HG02610 (cell line): ENCODE measurements around the gene CLCN7.
A peak's percentile ranks its signal among the peaks of the same experiment; 100 is the strongest.

Experiments
- ATAC-seq: cut with Tn5 transposase; IDR thresholded peaks from one replicate; pipeline ENCODE4 v1.9.1; 2021; ENCODE audit warnings: mild to moderate bottlenecking, moderate library complexity; ENCODE audit not compliant: unreplicated experiment

The CLCN7 gene

GRCh38 chr16:1503110-1503955, 28.5 kb upstream of the CLCN7 start:
- ATAC-seq: no peak

GRCh38 chr16:1502092-1503004, 27.5 kb upstream of the CLCN7 start:
- no peak for ATAC-seq

- ATAC-seq: no peak
Measured at GRCh38 chr16:1501630-1502029, 26.8 kb upstream of the CLCN7 start.

GRCh38 chr16:1500465-1501150, 25.8 kb upstream of the CLCN7 start:
- no peak for ATAC-seq

DNA sequence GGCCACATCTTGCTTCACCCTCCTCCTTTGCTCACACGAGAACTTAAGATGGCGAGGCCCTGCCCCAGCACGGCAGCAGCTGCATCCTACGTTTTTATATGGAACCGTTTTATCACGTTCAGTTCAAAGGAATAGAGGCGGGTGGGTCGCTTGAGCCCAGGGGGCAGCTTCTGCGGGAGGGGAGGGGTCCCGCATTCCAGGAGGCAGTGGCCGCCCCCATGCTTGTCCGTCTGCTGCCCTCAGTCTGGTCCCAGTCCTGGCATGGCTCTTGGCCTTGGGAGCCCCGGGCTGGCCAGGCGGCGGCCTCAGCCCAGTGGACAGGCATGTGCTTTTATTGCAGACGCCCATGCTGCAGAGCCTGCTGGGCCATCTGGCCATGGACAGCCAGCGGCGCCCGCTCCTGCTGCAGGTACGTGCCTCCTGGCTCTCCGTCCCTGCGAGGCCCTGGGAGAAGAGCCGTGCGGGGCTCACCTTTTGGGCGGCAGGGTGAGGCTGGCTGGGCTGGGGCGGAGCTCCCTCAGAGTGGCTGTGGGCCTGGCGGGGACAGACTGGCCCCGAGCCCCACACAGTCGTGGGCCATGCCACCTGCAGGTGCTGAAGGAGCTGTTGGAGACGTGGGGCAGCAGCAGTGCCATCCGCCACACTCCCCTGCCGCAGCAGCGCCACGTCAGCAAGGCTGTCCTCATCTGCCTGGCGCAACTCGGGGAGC, 25.1 kb upstream of the CLCN7 start:
- no peak for ATAC-seq

- no peak for ATAC-seq
Measured at GRCh38 chr16:1498899-1499676, 24.3 kb upstream of the CLCN7 start.

- no peak for ATAC-seq
Measured at GRCh38 chr16:1497014-1497598, 22.3 kb upstream of the CLCN7 start.

DNA sequence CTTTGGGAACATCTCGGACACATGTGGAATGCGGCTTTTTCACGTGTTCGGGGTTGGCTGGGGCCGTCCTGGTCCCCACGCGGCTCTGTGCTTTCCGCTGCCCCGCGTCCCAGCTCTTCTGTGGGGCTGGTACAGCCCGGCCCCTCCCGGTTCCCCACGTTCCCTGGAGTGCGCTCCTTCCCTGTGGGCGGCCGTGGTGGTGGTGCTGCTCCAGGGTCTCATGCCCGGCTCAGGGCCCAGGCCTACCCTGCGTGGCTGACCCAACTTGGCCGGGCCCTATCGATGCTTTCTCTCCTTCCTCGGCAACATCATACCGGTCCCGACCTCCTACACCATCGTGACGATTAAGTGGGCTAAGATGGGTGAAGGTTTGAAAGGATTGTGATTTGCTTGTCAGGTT, 21.6 kb upstream of the CLCN7 start:
- no peak for ATAC-seq

GRCh38 chr16:1495889-1496262, 21.0 kb upstream of the CLCN7 start:
- no peak for ATAC-seq

DNA sequence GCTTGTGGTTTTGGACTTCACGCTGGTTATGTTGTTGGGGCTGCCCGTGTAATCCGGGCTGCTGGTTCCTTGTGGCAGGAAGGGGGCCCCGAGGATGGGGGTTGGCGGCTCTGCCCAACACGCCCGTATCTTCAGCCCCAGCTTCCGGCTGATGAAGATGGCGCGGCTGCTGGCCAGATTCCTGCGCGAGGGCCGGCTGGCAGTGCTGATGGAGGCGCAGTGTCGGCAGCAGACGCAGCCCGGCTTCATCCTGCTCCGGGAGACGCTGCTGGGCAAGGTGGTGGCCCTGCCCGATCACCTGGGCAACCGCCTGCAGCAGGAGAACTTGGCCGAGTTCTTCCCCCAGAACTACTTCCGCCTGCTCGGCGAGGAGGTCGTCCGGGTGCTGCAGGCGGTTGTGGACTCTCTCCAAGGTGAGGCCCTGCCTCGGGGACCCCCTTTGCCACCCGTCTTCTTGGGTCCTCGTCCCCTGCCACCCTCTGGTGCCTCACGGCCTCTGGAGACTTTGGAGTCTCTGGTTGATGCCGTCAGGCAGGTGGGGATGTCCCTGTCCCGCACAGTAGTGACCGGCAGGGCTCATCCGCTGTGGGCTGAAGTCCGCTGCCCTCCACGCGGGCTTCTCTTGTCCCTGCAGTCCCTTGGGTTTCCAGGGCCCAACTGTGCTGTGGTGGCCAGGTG, 20.5 kb upstream of the CLCN7 start:
- no peak for ATAC-seq

DNA sequence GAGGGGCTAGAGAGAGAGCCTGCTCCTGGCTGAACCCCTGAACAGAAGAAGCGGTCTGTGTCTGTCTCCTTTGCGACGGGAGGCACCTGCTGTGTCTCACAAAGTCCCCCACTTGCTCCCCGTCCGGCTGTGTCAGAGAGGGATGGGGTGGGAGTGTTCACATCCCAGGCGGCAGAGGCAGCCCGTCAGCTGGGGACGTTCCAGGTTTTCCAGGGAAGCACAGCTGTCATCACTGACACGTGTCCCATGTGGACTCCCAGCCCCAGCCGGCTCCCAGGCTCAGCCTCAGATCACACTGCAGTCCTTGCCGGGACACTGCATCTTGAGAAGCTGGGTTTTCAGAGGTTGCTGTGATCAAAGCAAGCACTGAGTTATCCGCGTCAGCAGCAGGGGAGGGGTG, 19.9 kb upstream of the CLCN7 start:
- no peak for ATAC-seq

DNA sequence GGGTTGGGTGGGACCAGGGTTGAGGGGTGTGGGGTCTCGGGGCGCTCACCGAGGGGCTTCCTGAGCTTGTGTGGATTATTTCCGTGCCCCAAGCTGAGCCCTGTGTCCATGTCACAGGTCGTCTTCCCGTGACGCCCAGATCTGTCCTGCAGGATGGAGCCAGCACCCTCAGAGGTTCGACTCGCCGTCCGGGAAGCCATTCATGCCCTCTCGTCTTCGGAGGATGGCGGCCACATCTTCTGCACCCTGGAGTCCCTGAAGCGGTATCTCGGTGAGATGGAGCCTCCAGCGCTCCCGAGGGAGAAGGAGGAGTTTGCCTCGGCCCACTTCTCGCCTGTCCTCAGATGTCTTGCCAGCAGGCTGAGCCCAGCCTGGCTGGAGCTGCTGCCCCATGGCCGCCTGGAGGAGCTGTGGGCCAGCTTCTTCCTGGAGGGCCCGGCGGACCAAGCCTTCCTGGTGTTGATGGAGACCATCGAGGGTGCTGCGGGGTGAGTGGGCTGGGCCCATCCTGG, 19.4 kb upstream of the CLCN7 start:
- no peak for ATAC-seq

- no peak for ATAC-seq
Measured at GRCh38 chr16:1493746-1494094, 18.9 kb upstream of the CLCN7 start.

DNA sequence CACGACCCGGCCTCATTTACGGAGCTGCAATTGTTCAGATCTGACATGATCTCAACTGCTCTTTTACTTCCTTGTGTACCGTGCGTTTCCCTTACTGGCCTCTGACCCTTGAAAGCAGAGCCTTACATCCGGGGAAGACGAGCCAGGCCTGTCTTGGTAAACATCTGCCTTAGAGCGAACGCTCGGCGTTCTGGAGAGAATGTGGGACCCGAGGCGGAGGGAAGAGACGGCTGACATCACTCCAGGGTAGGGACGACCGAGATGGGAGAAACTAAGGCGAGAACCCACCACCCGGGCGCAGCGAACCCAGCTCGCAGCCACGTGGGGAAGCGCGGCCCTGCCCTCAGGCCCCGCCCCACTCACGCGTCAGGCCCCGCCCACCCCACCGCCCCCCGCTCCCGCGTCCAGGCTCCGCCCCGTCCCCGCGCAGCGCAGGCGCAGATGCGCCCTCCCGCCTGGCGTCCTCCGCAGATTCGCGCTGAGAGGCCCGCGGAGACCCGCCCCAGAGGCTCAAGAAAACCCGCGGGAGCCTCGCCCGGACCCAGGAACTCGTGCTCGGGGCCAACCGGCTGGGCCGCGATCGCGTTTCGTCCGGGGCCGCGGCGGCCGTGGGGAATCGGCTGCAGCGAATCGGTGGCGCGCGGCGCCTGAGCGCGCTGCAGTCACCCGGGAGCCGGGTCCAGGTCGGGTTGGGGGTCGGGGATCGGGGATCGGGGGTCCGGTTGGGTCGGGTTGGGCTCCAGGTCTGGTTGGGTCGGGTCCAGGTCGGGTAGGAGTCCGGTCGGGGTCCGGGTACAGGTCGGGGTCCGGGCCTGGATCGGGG, 18.3 kb upstream of the CLCN7 start, which contains the start of gene TELO2:
Gene TELO2, plus strand, starts transcription at position 438 of the 823 bp plus-strand sequence. CDS start 922 bp downstream, outside the sequence.
- ATAC-seq: peak; percentile 74

- ATAC-seq: no peak
Measured at GRCh38 chr16:1492082-1492922, 17.5 kb upstream of the CLCN7 start.

DNA sequence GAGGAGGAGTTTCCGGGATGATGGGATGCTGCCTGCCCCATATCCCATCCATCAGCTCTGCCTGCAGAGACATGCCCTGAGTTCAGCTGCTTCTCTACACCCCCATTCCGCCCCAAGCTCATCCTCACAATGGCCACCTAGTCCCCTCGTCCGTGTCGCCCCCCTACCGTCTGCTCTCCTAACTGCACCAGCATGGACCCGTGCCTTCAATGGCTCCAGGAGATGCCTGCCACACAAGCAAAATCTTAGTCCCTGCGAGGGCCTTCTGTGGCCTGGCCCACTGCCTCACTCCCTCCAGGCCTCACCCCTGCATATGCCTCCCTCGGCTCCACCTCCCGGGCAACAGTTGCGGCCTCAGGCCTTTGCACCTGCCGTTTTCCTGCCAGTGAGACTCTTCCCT, 16.5 kb upstream of the CLCN7 start:
- no peak for ATAC-seq

GRCh38 chr16:1489077-1489476, 14.2 kb upstream of the CLCN7 start:
- ATAC-seq: no peak
